K562 (cell line): ENCODE results near the gene C2. TPM values are rescaled to one million over a fixed set of nuclear protein-coding genes. Genes with fewer than 3 reads are reported as not detected.

ENCODE experiments used
- ARNT ChIP-seq, 2 experiments: fragments of 450-650 bp; IDR thresholded peaks; 2 replicates each; pipeline ENCODE4 v1.6.1; 2016; ENCODE audit warnings: mild to moderate bottlenecking in 1 of 2
- DIDO1 ChIP-seq: fragments of 450-650 bp; IDR thresholded peaks from 2 replicates; pipeline ENCODE4 v1.6.1; 2016; ENCODE audit warnings: low read depth, missing biosample characterization, missing genetic modification characterization
- ESRRA ChIP-seq: fragments of 450-650 bp; IDR thresholded peaks from 2 replicates; pipeline ENCODE4 v1.6.1; 2014; ENCODE audit warnings: low read depth, mild to moderate bottlenecking, moderate library complexity, borderline replicate concordance
- FOXM1 ChIP-seq, 2 experiments: fragments of 450-650 bp in 1 of 2; sonication (generic) in 1 of 2; formaldehyde crosslinking in 1 of 2; IDR thresholded peaks; 2 replicates each; pipeline versions ENCODE4 v1.6.1 to v1.9.0; 2017 to 2022; ENCODE audit warnings: low read depth in 2 of 2, mild to moderate bottlenecking in 2 of 2, missing genetic modification reagents in 1 of 2, moderate library complexity in 1 of 2
- GATA2 ChIP-seq: sonication (generic); formaldehyde crosslinking; IDR thresholded peaks from 2 replicates; pipeline ENCODE4 v1.4.0; 2020; ENCODE audit warnings: mild to moderate bottlenecking, missing genetic modification reagents
- HDAC1 ChIP-seq, 2 experiments: fragments of 450-650 bp; IDR thresholded peaks; 2 replicates each; pipeline ENCODE4 v1.6.1; 2016 to 2017; ENCODE audit warnings: inconsistent platforms in 1 of 2, mild to moderate bottlenecking in 1 of 2, moderate library complexity in 1 of 2
- KLF6 ChIP-seq: fragments of 250-450 bp; sonication (Bioruptor Pico); IDR thresholded peaks from 2 replicates; pipeline ENCODE4 v1.4.0; 2020; ENCODE audit warnings: mild to moderate bottlenecking, moderate library complexity, borderline replicate concordance
- MECOM ChIP-seq: fragments of 250-450 bp; sonication (Bioruptor Pico); IDR thresholded peaks from 2 replicates; pipeline ENCODE4 v1.8.0; 2022; ENCODE audit warnings: inconsistent platforms
- NFIX ChIP-seq: fragments of 250-450 bp; sonication (Bioruptor Pico); IDR thresholded peaks from 2 replicates; pipeline ENCODE4 v1.4.0; 2020; ENCODE audit warnings: low read depth, mild to moderate bottlenecking, moderate library complexity
- PRPF4 ChIP-seq: fragments of 200-400 bp; formaldehyde crosslinking; IDR thresholded peaks from one replicate; pipeline ENCODE4 v1.6.1; 2017; ENCODE audit warnings: low read length, low read depth, mild to moderate bottlenecking; ENCODE audit not compliant: insufficient read depth, poor library complexity, severe bottlenecking
- SIX5 ChIP-seq, 2 experiments: IDR thresholded peaks; 2 replicates each; pipeline ENCODE4 v1.6.1; 2011; ENCODE audit warnings: low read length in 2 of 2, borderline replicate concordance in 1 of 2, low read depth in 1 of 2, mild to moderate bottlenecking in 1 of 2, moderate library complexity in 1 of 2; ENCODE audit not compliant: insufficient read depth in 1 of 2
- SMAD3 ChIP-seq: fragments of 450-650 bp; formaldehyde crosslinking; conservative IDR thresholded peaks from 2 replicates; pipeline ENCODE4 v1.4.0; 2020; ENCODE audit warnings: mild to moderate bottlenecking
- SMC3 ChIP-seq: conservative IDR thresholded peaks from 2 replicates; pipeline ENCODE4 v1.6.1; 2011; ENCODE audit warnings: low read depth, low read length, improper control_type of control experiment; ENCODE audit not compliant: insufficient read depth
- TRIM24 ChIP-seq, 2 experiments: fragments of 450-650 bp; IDR thresholded peaks; 2 replicates each; pipeline ENCODE4 v1.6.1; 2016
- ZFP36 ChIP-seq: fragments of 150-350 bp; IDR thresholded peaks from 2 replicates; pipeline ENCODE4 v1.6.1; 2018; ENCODE audit warnings: low read length, low read depth; ENCODE audit not compliant: partially characterized antibody
- ZNF551 ChIP-seq: fragments of 250-450 bp; sonication (Bioruptor Pico); IDR thresholded peaks from 2 replicates; pipeline ENCODE4 v1.5.0; 2021; ENCODE audit warnings: mild to moderate bottlenecking, moderate library complexity
- ZNF717 ChIP-seq: fragments of 250-450 bp; sonication (Bioruptor Pico); IDR thresholded peaks from 2 replicates; pipeline ENCODE4 v1.5.0; 2021
- polyA plus RNA-seq, 8 experiments: library from polyadenylated mRNA; depleted of rRNA in 4 of 8; stranded (reverse) in 5 of 8; unstranded in 3 of 8; fragments of >200 nt; fragmentation: Nextera tagmentation in 2 of 8; fragmentation: Illumina TruSeq in 1 of 8; extraction: Ambion mirVana in 2 of 8; extraction: Trizol in 1 of 8; gene quantifications; 2 replicates each; pipeline versions ENCODE4 v1.2.1 to v1.2.3, GENCODE V29; 2011 to 2014; ENCODE audit warnings: inconsistent platforms in 1 of 8, missing spikeins in 1 of 8
- total RNA-seq, 7 experiments: library from RNA; depleted of rRNA in 6 of 7; stranded (reverse); fragments of >200 nt in 6 of 7; fragmentation: Illumina TruSeq in 2 of 7; extraction: Trizol in 2 of 7; gene quantifications; 2 replicates each; pipeline versions ENCODE4 v1.2.1 to v1.2.3, GENCODE V29; 2011 to 2021; ENCODE audit warnings: low replicate concordance in 1 of 7
- TF ChIP-seq, protein P1 (sequence below), 2 experiments: fragments of 450-650 bp; IDR thresholded peaks; 2 replicates each; pipeline ENCODE4 v1.6.1; 2018; ENCODE audit warnings: mild to moderate bottlenecking in 2 of 2, low read depth in 1 of 2; ENCODE audit not compliant: partially characterized antibody in 2 of 2
- TF ChIP-seq, protein P2 (sequence below): fragments of 250-450 bp; sonication (Bioruptor Pico); IDR thresholded peaks from 2 replicates; pipeline ENCODE4 v1.8.0; 2022; ENCODE audit warnings: moderate library complexity, mild to moderate bottlenecking, inconsistent platforms
- TF ChIP-seq, protein P3 (sequence below): fragments of 250-450 bp; sonication (Bioruptor Pico); IDR thresholded peaks from 2 replicates; pipeline ENCODE4 v1.5.0; 2020; ENCODE audit warnings: mild to moderate bottlenecking, borderline replicate concordance

The C2 gene
- total and polyA plus RNA-seq, 9 of the 15 experiments (the other 6 are each of a cell fraction or from before 2014, with no cell fraction given) = 0.05 to 1.1 (median 0.39) TPM; not detected in 1

DNA sequence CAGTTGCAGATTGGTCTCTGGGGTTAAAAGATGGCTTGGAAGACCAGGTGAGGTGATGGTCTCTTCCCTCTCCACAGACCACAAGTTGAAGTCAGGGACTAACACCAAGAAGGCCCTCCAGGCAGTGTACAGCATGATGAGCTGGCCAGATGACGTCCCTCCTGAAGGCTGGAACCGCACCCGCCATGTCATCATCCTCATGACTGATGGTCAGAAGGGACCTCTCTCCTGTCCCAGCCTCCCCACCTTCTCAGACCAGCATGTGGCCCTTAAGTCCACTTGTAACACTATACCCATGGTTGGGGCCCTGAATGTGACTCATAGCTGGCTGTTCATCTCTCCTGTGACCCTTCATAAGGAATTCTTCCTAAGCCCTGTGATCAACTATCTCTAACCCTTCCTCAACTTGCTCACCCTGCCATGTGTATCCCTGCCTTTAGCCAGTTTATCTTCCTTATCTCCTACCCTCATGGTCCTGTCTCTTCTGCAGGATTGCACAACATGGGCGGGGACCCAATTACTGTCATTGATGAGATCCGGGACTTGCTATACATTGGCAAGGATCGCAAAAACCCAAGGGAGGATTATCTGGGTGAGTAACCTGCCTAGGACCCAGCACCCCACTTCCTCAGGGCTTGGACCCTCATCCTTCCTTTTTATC lies 21.4 kb downstream of the C2 start (continued):
- TF ChIP-seq, protein P1, sequence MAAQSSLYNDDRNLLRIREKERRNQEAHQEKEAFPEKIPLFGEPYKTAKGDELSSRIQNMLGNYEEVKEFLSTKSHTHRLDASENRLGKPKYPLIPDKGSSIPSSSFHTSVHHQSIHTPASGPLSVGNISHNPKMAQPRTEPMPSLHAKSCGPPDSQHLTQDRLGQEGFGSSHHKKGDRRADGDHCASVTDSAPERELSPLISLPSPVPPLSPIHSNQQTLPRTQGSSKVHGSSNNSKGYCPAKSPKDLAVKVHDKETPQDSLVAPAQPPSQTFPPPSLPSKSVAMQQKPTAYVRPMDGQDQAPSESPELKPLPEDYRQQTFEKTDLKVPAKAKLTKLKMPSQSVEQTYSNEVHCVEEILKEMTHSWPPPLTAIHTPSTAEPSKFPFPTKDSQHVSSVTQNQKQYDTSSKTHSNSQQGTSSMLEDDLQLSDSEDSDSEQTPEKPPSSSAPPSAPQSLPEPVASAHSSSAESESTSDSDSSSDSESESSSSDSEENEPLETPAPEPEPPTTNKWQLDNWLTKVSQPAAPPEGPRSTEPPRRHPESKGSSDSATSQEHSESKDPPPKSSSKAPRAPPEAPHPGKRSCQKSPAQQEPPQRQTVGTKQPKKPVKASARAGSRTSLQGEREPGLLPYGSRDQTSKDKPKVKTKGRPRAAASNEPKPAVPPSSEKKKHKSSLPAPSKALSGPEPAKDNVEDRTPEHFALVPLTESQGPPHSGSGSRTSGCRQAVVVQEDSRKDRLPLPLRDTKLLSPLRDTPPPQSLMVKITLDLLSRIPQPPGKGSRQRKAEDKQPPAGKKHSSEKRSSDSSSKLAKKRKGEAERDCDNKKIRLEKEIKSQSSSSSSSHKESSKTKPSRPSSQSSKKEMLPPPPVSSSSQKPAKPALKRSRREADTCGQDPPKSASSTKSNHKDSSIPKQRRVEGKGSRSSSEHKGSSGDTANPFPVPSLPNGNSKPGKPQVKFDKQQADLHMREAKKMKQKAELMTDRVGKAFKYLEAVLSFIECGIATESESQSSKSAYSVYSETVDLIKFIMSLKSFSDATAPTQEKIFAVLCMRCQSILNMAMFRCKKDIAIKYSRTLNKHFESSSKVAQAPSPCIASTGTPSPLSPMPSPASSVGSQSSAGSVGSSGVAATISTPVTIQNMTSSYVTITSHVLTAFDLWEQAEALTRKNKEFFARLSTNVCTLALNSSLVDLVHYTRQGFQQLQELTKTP (IDR thresholded peaks at IDR 0.05; ENCODE audit: low read depth in 1 of 2, partially characterized antibody in 2 of 2) = peak in 1 of 2 experiments; percentile 10
- peak; percentile 37 to 79; a peak in 2 of 4 replicates for TF ChIP-seq ARNT (IDR thresholded peaks at IDR 0.05)
- no peak for TF ChIP-seq NFIX
- TF ChIP-seq SMC3 = no peak
- no peak for TF ChIP-seq PRPF4
- TF ChIP-seq KLF6 (CRISPR knock-in tag) = no peak
- TF ChIP-seq ZNF717 (CRISPR knock-in tag) = no peak
- TF ChIP-seq, protein P2, sequence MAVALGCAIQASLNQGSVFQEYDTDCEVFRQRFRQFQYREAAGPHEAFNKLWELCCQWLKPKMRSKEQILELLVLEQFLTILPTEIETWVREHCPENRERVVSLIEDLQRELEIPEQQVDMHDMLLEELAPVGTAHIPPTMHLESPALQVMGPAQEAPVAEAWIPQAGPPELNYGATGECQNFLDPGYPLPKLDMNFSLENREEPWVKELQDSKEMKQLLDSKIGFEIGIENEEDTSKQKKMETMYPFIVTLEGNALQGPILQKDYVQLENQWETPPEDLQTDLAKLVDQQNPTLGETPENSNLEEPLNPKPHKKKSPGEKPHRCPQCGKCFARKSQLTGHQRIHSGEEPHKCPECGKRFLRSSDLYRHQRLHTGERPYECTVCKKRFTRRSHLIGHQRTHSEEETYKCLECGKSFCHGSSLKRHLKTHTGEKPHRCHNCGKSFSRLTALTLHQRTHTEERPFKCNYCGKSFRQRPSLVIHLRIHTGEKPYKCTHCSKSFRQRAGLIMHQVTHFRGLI (CRISPR knock-in tag) = no peak
- TF ChIP-seq GATA2 = peak; percentile 57; the same call in 1 of the 2 replicates
- TF ChIP-seq DIDO1 = no peak
- no peak for TF ChIP-seq FOXM1 (IDR thresholded peaks at IDR 0.05; ENCODE audit: low read depth)
- no peak for TF ChIP-seq FOXM1 (CRISPR knock-in tag; IDR thresholded peaks at IDR 0.05; ENCODE audit: low read depth)
- 0 out of 2 replicates have a peak, but pooled peaks have one; percentile 47 for TF ChIP-seq SMAD3 (CRISPR knock-in tag)
- TF ChIP-seq MECOM (CRISPR knock-in tag) = peak; percentile 82
- peak; percentile 72 to 86; a peak in 3 of 4 replicates for TF ChIP-seq TRIM24 (IDR thresholded peaks at IDR 0.05)
- TF ChIP-seq HDAC1 (IDR thresholded peaks at IDR 0.05) = peak in 1 of 2 experiments; percentile 77; a peak in 2 of 4 replicates
- TF ChIP-seq ZFP36 = no peak
- 0 out of 2 replicates have a peak, but pooled peaks have one; percentile 30 for TF ChIP-seq ZNF551 (CRISPR knock-in tag)
- no peak for TF ChIP-seq SIX5 (IDR thresholded peaks at IDR 0.05; ENCODE audit: borderline replicate concordance in 1 of 2, insufficient read depth in 1 of 2, low read depth in 1 of 2, low read length in 2 of 2)
- TF ChIP-seq, protein P3, sequence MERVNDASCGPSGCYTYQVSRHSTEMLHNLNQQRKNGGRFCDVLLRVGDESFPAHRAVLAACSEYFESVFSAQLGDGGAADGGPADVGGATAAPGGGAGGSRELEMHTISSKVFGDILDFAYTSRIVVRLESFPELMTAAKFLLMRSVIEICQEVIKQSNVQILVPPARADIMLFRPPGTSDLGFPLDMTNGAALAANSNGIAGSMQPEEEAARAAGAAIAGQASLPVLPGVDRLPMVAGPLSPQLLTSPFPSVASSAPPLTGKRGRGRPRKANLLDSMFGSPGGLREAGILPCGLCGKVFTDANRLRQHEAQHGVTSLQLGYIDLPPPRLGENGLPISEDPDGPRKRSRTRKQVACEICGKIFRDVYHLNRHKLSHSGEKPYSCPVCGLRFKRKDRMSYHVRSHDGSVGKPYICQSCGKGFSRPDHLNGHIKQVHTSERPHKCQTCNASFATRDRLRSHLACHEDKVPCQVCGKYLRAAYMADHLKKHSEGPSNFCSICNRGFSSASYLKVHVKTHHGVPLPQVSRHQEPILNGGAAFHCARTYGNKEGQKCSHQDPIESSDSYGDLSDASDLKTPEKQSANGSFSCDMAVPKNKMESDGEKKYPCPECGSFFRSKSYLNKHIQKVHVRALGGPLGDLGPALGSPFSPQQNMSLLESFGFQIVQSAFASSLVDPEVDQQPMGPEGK (CRISPR knock-in tag) = no peak
- TF ChIP-seq ESRRA = peak; percentile 47; the same call in 1 of the 2 replicates
